Neural progenitor cell (in vitro differentiated cells): ENCODE measurements around the gene HBS1L. TPM values are rescaled to one million over a fixed set of nuclear protein-coding genes. Genes with fewer than 3 reads are reported as not detected.

Experiments used
- DNase-seq: peaks from one replicate; pipeline ENCODE4 v3.0.0-alpha.2; 2016; ENCODE audit warnings: low spot score
- H2AFZ ChIP-seq: fragments of 200-600 bp; sonication (generic); replicated peaks from 2 replicates; pipeline ENCODE4 v1.6.1; 2016; ENCODE audit warnings: antibody characterized with exemption
- H3F3A ChIP-seq: fragments of 200-600 bp; sonication (generic); 2 replicates; pipeline ENCODE4 v1.6.1; 2016; ENCODE audit warnings: antibody characterized with exemption, low read depth
- H3K27ac ChIP-seq: fragments of 200-600 bp; sonication (generic); 2 replicates; pipeline ENCODE4 v1.5.1; 2016; ENCODE audit warnings: mild to moderate bottlenecking
- H3K27me3 ChIP-seq: fragments of 200-600 bp; sonication (generic); 2 replicates; pipeline ENCODE4 v1.6.1; 2016; ENCODE audit warnings: mild to moderate bottlenecking, moderate library complexity
- H3K36me3 ChIP-seq: fragments of 200-600 bp; sonication (generic); 2 replicates; pipeline ENCODE4 v1.5.1; 2016
- H3K4me1 ChIP-seq: fragments of 200-600 bp; sonication (generic); 2 replicates; pipeline ENCODE4 v1.6.1; 2016; ENCODE audit warnings: mixed run types
- H3K4me2 ChIP-seq: fragments of 200-600 bp; sonication (generic); 2 replicates; pipeline ENCODE4 v1.6.1; 2016
- H3K4me3 ChIP-seq: fragments of 200-600 bp; sonication (generic); 2 replicates; pipeline ENCODE4 v1.5.1; 2016
- H3K79me2 ChIP-seq: fragments of 200-600 bp; sonication (generic); 2 replicates; pipeline ENCODE4 v1.6.1; 2016; ENCODE audit warnings: low read depth
- H3K9ac ChIP-seq: fragments of 200-600 bp; sonication (generic); 2 replicates; pipeline ENCODE4 v1.6.1; 2016
- H3K9me3 ChIP-seq: fragments of 200-600 bp; sonication (generic); 2 replicates; pipeline ENCODE4 v1.5.1; 2016; ENCODE audit warnings: low read depth
- H4K20me1 ChIP-seq: fragments of 200-600 bp; sonication (generic); 2 replicates; pipeline ENCODE4 v1.6.1; 2016; ENCODE audit warnings: low read depth
- H3K27ac Mint-ChIP-seq: 3 replicates; pipeline ENCODE4 v1.8.0; 2021; ENCODE audit warnings: mixed read lengths
- H3K27me3 Mint-ChIP-seq: 2 replicates; pipeline ENCODE4 v1.8.0; 2022; ENCODE audit warnings: low read depth, mild to moderate bottlenecking, inconsistent platforms, moderate library complexity, mixed read lengths; ENCODE audit not compliant: insufficient read depth
- H3K36me3 Mint-ChIP-seq: 3 replicates; pipeline ENCODE4 v1.8.0; 2021; ENCODE audit warnings: mixed read lengths
- H3K4me1 Mint-ChIP-seq: 3 replicates; pipeline ENCODE4 v1.8.0; 2021; ENCODE audit warnings: mixed read lengths
- H3K4me3 Mint-ChIP-seq: 3 replicates; pipeline ENCODE4 v1.8.0; 2021; ENCODE audit warnings: mild to moderate bottlenecking, moderate library complexity, mixed read lengths
- H3K9me3 Mint-ChIP-seq: 3 replicates; pipeline ENCODE4 v1.8.0; 2020; ENCODE audit warnings: mixed read lengths
- CTCF ChIP-seq: fragments of 200-600 bp; sonication (generic); IDR thresholded peaks from 2 replicates; pipeline ENCODE4 v1.5.1; 2017; ENCODE audit warnings: antibody characterized with exemption, mild to moderate bottlenecking
- EZH2 ChIP-seq: fragments of 200-600 bp; sonication (generic); IDR thresholded peaks from 2 replicates; pipeline ENCODE4 v1.6.1; 2017; ENCODE audit warnings: antibody characterized with exemption, mild to moderate bottlenecking, moderate library complexity
- EZH2phosphoT487 ChIP-seq: fragments of 200-600 bp; sonication (generic); IDR thresholded peaks from 2 replicates; pipeline ENCODE4 v1.6.1; 2017; ENCODE audit warnings: antibody characterized with exemption
- total RNA-seq: library from RNA; depleted of rRNA; stranded (reverse); fragments of >200 nt; gene quantifications from 2 replicates; pipeline ENCODE4 v1.2.3, GENCODE V29; 2015; ENCODE audit warnings: low replicate concordance

HBS1L gene
- total RNA-seq, 1 donor from 2014 or later = 215 TPM

- H2AFZ ChIP-seq = no peak overlapping the region
- Mint-ChIP-seq H3K27me3 (no peaks in the 10 kb centered on the region), H3K27ac (no peak overlapping the region), H3K4me1 (no peaks in the 10 kb centered on the region), H3K9me3 (no peaks in the 10 kb centered on the region), H3K4me3 (no peak overlapping the region), H3K36me3 (no peaks in the 10 kb centered on the region)
- no peak for DNase-seq
- H3F3A ChIP-seq = no peaks in the 10 kb centered on the region
- no peaks in the 10 kb centered on the region for H4K20me1 ChIP-seq
- peaks cover 9% of the 10 kb centered on the region for H3K4me1 ChIP-seq
- no peaks in the 10 kb centered on the region for H3K36me3 ChIP-seq
- no peak overlapping the region for H3K9ac ChIP-seq
- TF ChIP-seq CTCF (no peak), EZH2 (no peak), EZH2phosphoT487 (no peak)
- no peaks in the 10 kb centered on the region for H3K27me3 ChIP-seq
- no peak overlapping the region for H3K4me3 ChIP-seq
- no peak overlapping the region for H3K4me2 ChIP-seq
- no peaks in the 10 kb centered on the region for H3K9me3 ChIP-seq
- H3K27ac ChIP-seq = no peak overlapping the region
- H3K79me2 ChIP-seq = no peaks in the 10 kb centered on the region
Measured at GRCh38 chr6:135073217-135073616, 18.6 kb upstream of the HBS1L start.

- Mint-ChIP-seq H3K4me3 (no peak overlapping the region), H3K36me3 (no peaks in the 10 kb centered on the region), H3K9me3 (no peaks in the 10 kb centered on the region), H3K27ac (no peak overlapping the region), H3K4me1 (no peaks in the 10 kb centered on the region), H3K27me3 (no peaks in the 10 kb centered on the region)
- Histone ChIP-seq H2AFZ (no peak overlapping the region), H3K9ac (no peak overlapping the region), H3K9me3 (no peaks in the 10 kb centered on the region), H3K36me3 (no peaks in the 10 kb centered on the region), H3F3A (no peaks in the 10 kb centered on the region), H3K27me3 (no peaks in the 10 kb centered on the region), H3K4me3 (no peak overlapping the region), H3K4me1 (peaks cover 4% of the 10 kb centered on the region), H3K79me2 (no peaks in the 10 kb centered on the region), H3K4me2 (no peak overlapping the region), H4K20me1 (no peaks in the 10 kb centered on the region), H3K27ac (no peak overlapping the region)
- no peak for DNase-seq
- TF ChIP-seq CTCF (no peak), EZH2 (no peak), EZH2phosphoT487 (no peak)
Measured at GRCh38 chr6:135072753-135073152, 18.1 kb upstream of the HBS1L start.

- Histone ChIP-seq H3K4me2 (no peak overlapping the region), H3K27ac (no peak overlapping the region), H3K36me3 (no peaks in the 10 kb centered on the region), H3K4me3 (no peak overlapping the region), H4K20me1 (no peaks in the 10 kb centered on the region), H3K27me3 (no peaks in the 10 kb centered on the region), H3K9me3 (no peaks in the 10 kb centered on the region), H3F3A (no peaks in the 10 kb centered on the region), H2AFZ (no peak overlapping the region), H3K9ac (no peak overlapping the region), H3K79me2 (no peaks in the 10 kb centered on the region), H3K4me1 (no peaks in the 10 kb centered on the region)
- Mint-ChIP-seq H3K27ac (no peak overlapping the region), H3K4me1 (no peaks in the 10 kb centered on the region), H3K27me3 (no peaks in the 10 kb centered on the region), H3K4me3 (no peak overlapping the region), H3K36me3 (no peaks in the 10 kb centered on the region), H3K9me3 (no peaks in the 10 kb centered on the region)
- no peak for DNase-seq
- TF ChIP-seq EZH2 = no peak
- no peak for TF ChIP-seq EZH2phosphoT487
- no peak for TF ChIP-seq CTCF
Measured at GRCh38 chr6:135071541-135071940, 16.9 kb upstream of the HBS1L start.

GRCh38 chr6:135067911-135068310, 13.3 kb upstream of the HBS1L start:
- no peak overlapping the region for H3K4me2 ChIP-seq
- H3K9me3 Mint-ChIP-seq = no peaks in the 10 kb centered on the region
- H4K20me1 ChIP-seq = no peaks in the 10 kb centered on the region
- no peak for DNase-seq
- H3K4me3 ChIP-seq = no peak overlapping the region
- no peaks in the 10 kb centered on the region for H3K79me2 ChIP-seq
- H3K4me1 ChIP-seq = no peaks in the 10 kb centered on the region
- H3K9ac ChIP-seq = no peak overlapping the region
- H3K4me1 Mint-ChIP-seq = no peaks in the 10 kb centered on the region
- no peak overlapping the region for H3K27ac ChIP-seq
- no peaks in the 10 kb centered on the region for H3K36me3 ChIP-seq
- H3K4me3 Mint-ChIP-seq = no peak overlapping the region
- H2AFZ ChIP-seq = no peak overlapping the region
- no peak overlapping the region for H3K27ac Mint-ChIP-seq
- no peaks in the 10 kb centered on the region for H3K27me3 ChIP-seq
- no peaks in the 10 kb centered on the region for H3K9me3 ChIP-seq
- no peaks in the 10 kb centered on the region for H3K27me3 Mint-ChIP-seq
- no peaks in the 10 kb centered on the region for H3F3A ChIP-seq
- TF ChIP-seq EZH2phosphoT487 (no peak), EZH2 (no peak), CTCF (no peak)
- H3K36me3 Mint-ChIP-seq = no peaks in the 10 kb centered on the region
